Vagina (tissue), 2 donors: ENCODE data around the gene COX7A2L. TPM values are rescaled to one million over a fixed set of nuclear protein-coding genes. Genes with fewer than 3 reads are reported as not detected.
"Not testable (repeated sequence)": the region's sequence is repeated elsewhere in the genome, so short reads cannot be mapped to it uniquely, and the experiment has no call there.

Experiments
- DNase-seq, 2 donors: peaks; one replicate each; pipeline ENCODE4 v3.0.0-alpha.2; 2017; ENCODE audit errors: extremely low spot score in 2 of 2
- H3K27ac ChIP-seq: fragments of 200-600 bp; sonication (generic); one replicate; pipeline ENCODE4 v1.5.1; 2019
- H3K27me3 ChIP-seq: fragments of 200-600 bp; sonication (generic); one replicate; pipeline ENCODE4 v1.5.1; 2019
- H3K36me3 ChIP-seq, 2 donors: fragments of 200-600 bp; sonication (generic); one replicate each; pipeline ENCODE4 v1.5.1; 2017 to 2019
- H3K4me1 ChIP-seq: fragments of 200-600 bp; sonication (generic); one replicate; pipeline ENCODE4 v1.5.1; 2019
- H3K4me3 ChIP-seq, 2 donors: fragments of 200-600 bp; sonication (generic); 1 replicate in 1 of 2; 2 replicates in 1 of 2; pipeline ENCODE4 v1.5.1; 2016 to 2019
- H3K9me3 ChIP-seq: fragments of 200-600 bp; sonication (generic); one replicate; pipeline ENCODE4 v1.5.1; 2019
- POLR2A ChIP-seq, 2 donors: fragments of 450-650 bp; IDR thresholded peaks; one replicate each; pipeline ENCODE4 v1.6.1; 2017; ENCODE audit warnings: antibody characterized with exemption in 2 of 2, mild to moderate bottlenecking in 2 of 2, moderate library complexity in 2 of 2
- POLR2AphosphoS5 ChIP-seq, 2 donors: sonication (generic); formaldehyde crosslinking; IDR thresholded peaks; one replicate each; pipeline ENCODE4 v1.9.0; 2017; ENCODE audit warnings: antibody characterized with exemption in 2 of 2, mild to moderate bottlenecking in 2 of 2, low read depth in 1 of 2; ENCODE audit not compliant: insufficient read depth in 1 of 2
- intact Hi-C: fragments of 100-400 bp; cut with DNase I; formaldehyde crosslinking; loops from one replicate; pipeline ENCODE4 v1.15.1; 2023
- total RNA-seq: library from RNA; depleted of rRNA; stranded (reverse); fragments of >200 nt; gene quantifications from one replicate; pipeline ENCODE4 v1.2.3, GENCODE V29; 2016
- TF ChIP-seq, protein P1 (sequence below), 3 experiments: fragments of 450-650 bp in 2 of 3; fragments of 200-600 bp in 1 of 3; sonication (generic) in 1 of 3; IDR thresholded peaks; one replicate each; pipeline ENCODE4 v1.5.1; 2017 to 2019; ENCODE audit warnings: antibody characterized with exemption in 3 of 3, mild to moderate bottlenecking in 2 of 3, moderate library complexity in 2 of 3

Gene COX7A2L
- total RNA-seq: 83.2 TPM

DNA sequence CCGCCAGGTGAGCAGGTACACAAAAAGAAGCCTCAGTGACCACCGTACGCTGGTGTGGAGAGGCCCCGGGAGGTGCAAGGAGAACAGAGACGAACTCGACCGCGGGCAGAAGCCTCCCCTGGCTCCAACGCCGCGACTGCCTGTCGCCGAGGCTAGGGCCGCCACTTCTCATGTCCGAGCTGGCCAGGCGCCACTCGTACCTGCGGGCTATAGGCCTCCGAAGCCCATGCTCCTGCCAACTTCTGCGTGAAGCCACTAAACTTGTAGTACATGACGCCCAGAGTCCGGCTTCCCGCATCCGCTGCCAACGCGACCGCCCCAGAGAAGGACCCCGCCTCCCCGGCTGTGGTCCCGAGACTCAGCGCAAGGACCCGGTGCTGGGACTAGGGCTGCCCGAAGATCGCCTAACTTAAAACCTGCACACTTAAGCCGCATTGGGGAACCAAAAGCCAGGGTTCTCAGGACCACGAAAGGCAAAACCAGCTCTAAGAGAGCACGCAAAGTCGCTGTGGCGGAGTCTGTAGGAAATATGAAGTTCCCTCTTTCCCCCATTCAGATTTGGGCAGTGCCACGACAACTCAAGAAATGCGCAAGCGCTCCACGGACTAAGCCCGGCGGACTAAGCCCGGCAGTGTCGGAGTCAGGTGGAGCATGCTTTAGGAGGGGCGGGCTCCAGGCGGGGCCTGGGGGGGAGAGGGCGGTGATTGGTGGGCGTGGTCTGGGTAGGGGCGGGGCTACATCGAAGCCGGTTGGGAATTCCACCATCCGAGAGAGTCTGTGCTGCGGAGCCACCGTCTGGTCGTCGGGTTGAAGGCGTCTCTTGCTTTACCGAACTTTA, at the start of gene COX7A2L:
Gene COX7A2L, minus strand, starts transcription at position 328 of the 838 bp plus-strand sequence. Its CDS starts 56 bp downstream, at position 272.
- Histone ChIP-seq H3K27ac (peak within 1 kb of the TSS; percentile 94), H3K27me3 (no peaks in the 10 kb centered on the region), H3K9me3 (no peaks in the 10 kb centered on the region), H3K36me3 (no peaks in the 10 kb centered on the region), H3K4me1 (peaks cover 47% of the 10 kb centered on the region), H3K4me3 (peak within 1 kb of the TSS; percentile 54 to 91)
- intact Hi-C loops: no loop called here
- peak; percentile 97 to 99 for DNase-seq
- TF ChIP-seq, protein P1, sequence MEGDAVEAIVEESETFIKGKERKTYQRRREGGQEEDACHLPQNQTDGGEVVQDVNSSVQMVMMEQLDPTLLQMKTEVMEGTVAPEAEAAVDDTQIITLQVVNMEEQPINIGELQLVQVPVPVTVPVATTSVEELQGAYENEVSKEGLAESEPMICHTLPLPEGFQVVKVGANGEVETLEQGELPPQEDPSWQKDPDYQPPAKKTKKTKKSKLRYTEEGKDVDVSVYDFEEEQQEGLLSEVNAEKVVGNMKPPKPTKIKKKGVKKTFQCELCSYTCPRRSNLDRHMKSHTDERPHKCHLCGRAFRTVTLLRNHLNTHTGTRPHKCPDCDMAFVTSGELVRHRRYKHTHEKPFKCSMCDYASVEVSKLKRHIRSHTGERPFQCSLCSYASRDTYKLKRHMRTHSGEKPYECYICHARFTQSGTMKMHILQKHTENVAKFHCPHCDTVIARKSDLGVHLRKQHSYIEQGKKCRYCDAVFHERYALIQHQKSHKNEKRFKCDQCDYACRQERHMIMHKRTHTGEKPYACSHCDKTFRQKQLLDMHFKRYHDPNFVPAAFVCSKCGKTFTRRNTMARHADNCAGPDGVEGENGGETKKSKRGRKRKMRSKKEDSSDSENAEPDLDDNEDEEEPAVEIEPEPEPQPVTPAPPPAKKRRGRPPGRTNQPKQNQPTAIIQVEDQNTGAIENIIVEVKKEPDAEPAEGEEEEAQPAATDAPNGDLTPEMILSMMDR (IDR thresholded peaks at IDR 0.05): peak in 1 of 3 experiments; percentile 30
- TF ChIP-seq POLR2AphosphoS5 (IDR thresholded peaks at IDR 0.05; ENCODE audit: insufficient read depth in 1 of 2, low read depth in 1 of 2) (peak; percentile 89 to 96), POLR2A (IDR thresholded peaks at IDR 0.05) (peak in 1 of 2 donors; percentile 63)

- DNase-seq: no peak
- Histone ChIP-seq H3K36me3 (no peaks in the 10 kb centered on the region), H3K9me3 (no peaks in the 10 kb centered on the region), H3K4me3 (no peak overlapping the region), H3K27me3 (no peaks in the 10 kb centered on the region), H3K4me1 (no peaks in the 10 kb centered on the region), H3K27ac (no peak overlapping the region)
- TF ChIP-seq, protein P1 (IDR thresholded peaks at IDR 0.05): no peak
- TF ChIP-seq POLR2AphosphoS5 (IDR thresholded peaks at IDR 0.05; ENCODE audit: insufficient read depth in 1 of 2, low read depth in 1 of 2): no peak
- no peak for TF ChIP-seq POLR2A (IDR thresholded peaks at IDR 0.05)
- intact Hi-C loops: no loop called here
These were observed 47.0 kb upstream of the COX7A2L start for GRCh38 chr2:42408009-42408408.

DNA sequence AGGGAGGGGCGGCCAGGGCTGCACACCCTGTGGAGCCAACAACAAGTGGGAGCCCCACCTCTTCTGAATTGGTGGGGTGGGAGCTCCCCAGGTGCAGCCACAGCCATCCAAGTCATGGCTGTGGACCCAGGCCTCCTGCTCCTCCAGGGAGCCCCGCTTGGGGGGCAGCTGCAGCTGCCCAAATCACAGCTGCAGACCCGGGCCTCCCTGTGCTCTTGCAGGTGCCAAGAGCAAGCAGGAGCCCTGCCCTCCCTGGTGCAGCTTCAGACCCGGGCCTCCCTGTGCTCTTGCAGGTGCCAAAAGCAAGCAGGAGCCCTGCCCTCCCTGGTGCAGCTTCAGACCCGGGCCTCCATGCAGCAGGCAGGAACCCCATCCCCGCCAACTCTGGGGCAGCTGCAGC, 46.5 kb upstream of the COX7A2L start:
- intact Hi-C loops: no loop called here
- Histone ChIP-seq H3K36me3 (no peaks in the 10 kb centered on the region), H3K4me1 (no peaks in the 10 kb centered on the region), H3K9me3 (no peaks in the 10 kb centered on the region), H3K4me3 (no peak overlapping the region), H3K27me3 (no peaks in the 10 kb centered on the region), H3K27ac (no peak overlapping the region)
- no peak for DNase-seq
- TF ChIP-seq POLR2AphosphoS5 (IDR thresholded peaks at IDR 0.05; ENCODE audit: insufficient read depth in 1 of 2, low read depth in 1 of 2) (no peak), POLR2A (IDR thresholded peaks at IDR 0.05) (no peak)
- TF ChIP-seq, protein P1 (IDR thresholded peaks at IDR 0.05): no peak

- H3K27me3 ChIP-seq: no peaks in the 10 kb centered on the region
- no peak overlapping the region for H3K27ac ChIP-seq
- no peak for DNase-seq
- H3K9me3 ChIP-seq: no peaks in the 10 kb centered on the region
- no peaks in the 10 kb centered on the region for H3K4me1 ChIP-seq
- no peak overlapping the region for H3K4me3 ChIP-seq
- intact Hi-C loops: no loop called here
- TF ChIP-seq, protein P1 (IDR thresholded peaks at IDR 0.05): no peak
- TF ChIP-seq POLR2A (IDR thresholded peaks at IDR 0.05) (no peak), POLR2AphosphoS5 (IDR thresholded peaks at IDR 0.05; ENCODE audit: insufficient read depth in 1 of 2, low read depth in 1 of 2) (no peak)
- H3K36me3 ChIP-seq: no peaks in the 10 kb centered on the region
These were observed 43.7 kb upstream of the COX7A2L start for GRCh38 chr2:42404676-42405075.

GRCh38 chr2:42401773-42402172, 40.8 kb upstream of the COX7A2L start:
- intact Hi-C loops: no loop called here
- no peak overlapping the region for H3K27ac ChIP-seq
- no peaks in the 10 kb centered on the region for H3K4me1 ChIP-seq
- H3K9me3 ChIP-seq: no peaks in the 10 kb centered on the region
- H3K4me3 ChIP-seq: no peak overlapping the region
- no peaks in the 10 kb centered on the region for H3K36me3 ChIP-seq
- no peaks in the 10 kb centered on the region for H3K27me3 ChIP-seq
- TF ChIP-seq POLR2AphosphoS5 (IDR thresholded peaks at IDR 0.05; ENCODE audit: insufficient read depth in 1 of 2, low read depth in 1 of 2) (no peak), POLR2A (IDR thresholded peaks at IDR 0.05) (no peak)
- TF ChIP-seq, protein P1 (IDR thresholded peaks at IDR 0.05): no peak
- DNase-seq: no peak

- H3K27me3 ChIP-seq, H3K4me1 ChIP-seq, H3K36me3 ChIP-seq, intact Hi-C loops, H3K9me3 ChIP-seq, DNase-seq, H3K27ac ChIP-seq, H3K4me3 ChIP-seq: not testable (repeated sequence)
These were observed 37.0 kb upstream of the COX7A2L start for GRCh38 chr2:42398052-42398451.

GRCh38 chr2:42393320-42393719, 32.3 kb upstream of the COX7A2L start:
- H3K9me3 ChIP-seq, H3K4me1 ChIP-seq, H3K27ac ChIP-seq, H3K36me3 ChIP-seq, intact Hi-C loops, H3K27me3 ChIP-seq, H3K4me3 ChIP-seq: not testable (repeated sequence)
- DNase-seq: peak in 1 of 2 donors; percentile 2
